CD4-positive, alpha-beta memory T cell (primary cell): ENCODE measurements around the gene AMIGO1. TPM values are rescaled to one million over a fixed set of nuclear protein-coding genes. Genes with fewer than 3 reads are reported as not detected.

Experiments used
- CTCF ChIA-PET: fragments of 350-600 bp; sonication (Branson Sonifier 250); formaldehyde crosslinking; loops from one replicate; lab custom pipeline; 2021; ENCODE audit warnings: inconsistent platforms; ENCODE audit not compliant: partially characterized antibody; lab: Charles Lee
- POLR2A ChIA-PET: fragments of 350-600 bp; sonication (Branson Sonifier 250); formaldehyde crosslinking; loops from one replicate; lab custom pipeline; 2021; ENCODE audit not compliant: partially characterized antibody; lab: Charles Lee
- DNase-seq, 5 donors: peaks; one replicate each; pipeline versions ENCODE4 v3.0.0 to v3.0.0-alpha.2; 2020 to 2022; ENCODE audit warnings: mixed read lengths in 1 of 5
- H3K27ac ChIP-seq: one replicate; pipeline ENCODE4 v1.7.0; 2013; ENCODE audit warnings: low read depth, low read length
- H3K27me3 ChIP-seq: 2 replicates; pipeline ENCODE4 v1.7.0; 2013; ENCODE audit warnings: mild to moderate bottlenecking, low read length, moderate library complexity; ENCODE audit not compliant: insufficient read depth
- H3K36me3 ChIP-seq: 2 replicates; pipeline ENCODE4 v1.7.0; 2013; ENCODE audit warnings: mild to moderate bottlenecking, low read length, moderate library complexity; ENCODE audit not compliant: insufficient read depth
- H3K4me1 ChIP-seq: 2 replicates; pipeline ENCODE4 v1.7.0; 2013; ENCODE audit warnings: mild to moderate bottlenecking, low read length, moderate library complexity; ENCODE audit not compliant: insufficient read depth
- H3K4me3 ChIP-seq, 2 donors: one replicate each; pipeline ENCODE4 v1.7.0; 2013; ENCODE audit warnings: low read length in 2 of 2, mild to moderate bottlenecking in 1 of 2
- H3K9me3 ChIP-seq, 2 donors: one replicate each; pipeline ENCODE4 v1.7.0; 2013; ENCODE audit warnings: low read length in 2 of 2, control low read depth in 1 of 2; ENCODE audit not compliant: control insufficient read depth in 1 of 2
- H3K27ac Mint-ChIP-seq, 7 donors: one replicate each; pipeline ENCODE4 v1.8.0; 2020 to 2021; ENCODE audit warnings: mixed read lengths in 7 of 7, mild to moderate bottlenecking in 6 of 7, inconsistent platforms in 3 of 7, moderate library complexity in 3 of 7
- H3K27me3 Mint-ChIP-seq, 2 donors: one replicate each; pipeline ENCODE4 v1.8.0; 2020 to 2021; ENCODE audit warnings: mixed read lengths in 2 of 2
- H3K36me3 Mint-ChIP-seq, 2 donors: one replicate each; pipeline ENCODE4 v1.8.0; 2020 to 2021; ENCODE audit warnings: mixed read lengths in 2 of 2, inconsistent platforms in 1 of 2, mild to moderate bottlenecking in 1 of 2
- H3K4me1 Mint-ChIP-seq, 4 donors: one replicate each; pipeline ENCODE4 v1.8.0; 2020 to 2021; ENCODE audit warnings: mixed read lengths in 4 of 4, mild to moderate bottlenecking in 1 of 4
- H3K4me3 Mint-ChIP-seq, 8 donors: one replicate each; pipeline ENCODE4 v1.8.0; 2020 to 2021; ENCODE audit warnings: mixed read lengths in 8 of 8, mild to moderate bottlenecking in 7 of 8, moderate library complexity in 6 of 8, inconsistent platforms in 3 of 8
- H3K9me3 Mint-ChIP-seq, 8 donors: one replicate each; pipeline ENCODE4 v1.8.0; 2020 to 2021; ENCODE audit warnings: mixed read lengths in 8 of 8, mild to moderate bottlenecking in 5 of 8, inconsistent platforms in 3 of 8, moderate library complexity in 1 of 8
- intact Hi-C: fragments of 100-400 bp; cut with micrococcal nuclease; formaldehyde crosslinking; loops from one replicate; pipeline ENCODE4 v1.15.1; 2023
- polyA plus RNA-seq, 2 donors: library from polyadenylated mRNA; unstranded; fragments of 300-500 nt; fragmentation: Illumina TruSeq; gene quantifications; one replicate each; pipeline ENCODE4 v1.2.3, GENCODE V29; 2021
- total RNA-seq, 2 experiments: library from RNA; stranded (reverse); gene quantifications; one replicate each; pipeline ENCODE4 v1.2.3, GENCODE V29; 2021

The AMIGO1 gene
- total and polyA plus RNA-seq, 4 experiments from 2014 or later: 6.4 to 29.3 (median 23.9) TPM

- H3K27me3 Mint-ChIP-seq: peaks cover 0 to 2% of the 10 kb centered on the region in 2 donors
- CTCF ChIA-PET: interaction anchor here (0.6 to 21.4 kb wide), 43 partner anchors 7 to 367 kb away, joined by 3 to 1669 read pairs (median 4); partner anchors contain the start of genes AMIGO1, ATXN7L2, CYB561D1 and GNAI3
- H3K36me3 Mint-ChIP-seq: no peaks in the 10 kb centered on the region
- no peak for DNase-seq
- intact Hi-C loops: loop anchor here (1.0 kb wide), 6 partner anchors 34 to 269 kb away; partner anchors contain the start of genes CYB561D1, PSMA5 and PSRC1
- H3K4me3 ChIP-seq: peak overlapping the region in 1 of 2 donors; percentile 55
- peaks cover 25% of the 10 kb centered on the region for H3K4me1 ChIP-seq
- no peaks in the 10 kb centered on the region for H3K9me3 Mint-ChIP-seq
- H3K27ac Mint-ChIP-seq: peak overlapping the region in 3 of 7 donors; percentile 87 to 96 (median 92)
- H3K4me1 Mint-ChIP-seq: peaks cover 15 to 37% (median 25%) of the 10 kb centered on the region in 4 donors
- H3K27me3 ChIP-seq: no peaks in the 10 kb centered on the region
- H3K27ac ChIP-seq: no peak overlapping the region
- peak overlapping the region in 7 of 8 donors; percentile 28 to 91 (median 87) for H3K4me3 Mint-ChIP-seq
- POLR2A ChIA-PET: interaction anchor here (0.7 to 9.8 kb wide), 13 partner anchors 14 to 503 kb away, joined by 3 to 438 read pairs (median 6); partner anchors contain the start of genes AMIGO1, ATXN7L2, CYB561D1 and GNAI3
- H3K9me3 ChIP-seq: no peaks in the 10 kb centered on the region
- H3K36me3 ChIP-seq: no peaks in the 10 kb centered on the region
These were observed 22.4 kb upstream of the AMIGO1 start for GRCh38 chr1:109531826-109532364.

GRCh38 chr1:109531380-109531779, 21.9 kb upstream of the AMIGO1 start:
- intact Hi-C loops: no loop called here
- CTCF ChIA-PET: interaction anchor here (0.6 to 21.4 kb wide), 25 partner anchors 7 to 292 kb away, joined by 3 to 1669 read pairs (median 9); partner anchors contain the start of genes AMIGO1, ATXN7L2, CYB561D1 and GNAI3
- H3K4me3 ChIP-seq: no peak overlapping the region
- Mint-ChIP-seq H3K27ac (peak overlapping the region; percentile 17 to 87 (median 54)), H3K4me1 (peaks cover 15 to 37% (median 25%) of the 10 kb centered on the region in 4 donors), H3K9me3 (no peaks in the 10 kb centered on the region), H3K36me3 (no peaks in the 10 kb centered on the region), H3K27me3 (peaks cover 0 to 2% of the 10 kb centered on the region in 2 donors), H3K4me3 (peak overlapping the region in 7 of 8 donors; percentile 21 to 82 (median 55))
- H3K27ac ChIP-seq: no peak overlapping the region
- peaks cover 25% of the 10 kb centered on the region for H3K4me1 ChIP-seq
- POLR2A ChIA-PET: interaction anchor here (1.2 to 9.8 kb wide), 8 partner anchors 17 to 281 kb away, joined by 3 to 438 read pairs (median 10); partner anchors contain the start of genes AMIGO1, ATXN7L2, CYB561D1 and GNAI3
- H3K27me3 ChIP-seq: no peaks in the 10 kb centered on the region
- no peaks in the 10 kb centered on the region for H3K9me3 ChIP-seq
- no peak for DNase-seq
- no peaks in the 10 kb centered on the region for H3K36me3 ChIP-seq

GRCh38 chr1:109530457-109531087, 21.0 kb upstream of the AMIGO1 start:
- no peaks in the 10 kb centered on the region for H3K36me3 Mint-ChIP-seq
- no peak overlapping the region for H3K4me3 ChIP-seq
- no peak overlapping the region for H3K27ac ChIP-seq
- H3K27me3 ChIP-seq: no peaks in the 10 kb centered on the region
- ChIA-PET CTCF (interaction anchor here (0.5 to 21.4 kb wide), 8 partner anchors 8 to 266 kb away, joined by 3 to 1669 read pairs (median 4); partner anchors contain the start of genes AMIGO1, ATXN7L2, CYB561D1 and PSRC1), POLR2A (interaction anchor here (1.2 to 9.8 kb wide), 3 partner anchors 12 to 31 kb away, joined by 3 to 438 read pairs (median 3); partner anchors contain the start of genes AMIGO1 and CYB561D1)
- H3K27ac Mint-ChIP-seq: peak overlapping the region; percentile 17 to 87 (median 57)
- H3K4me1 Mint-ChIP-seq: peaks cover 15 to 37% (median 25%) of the 10 kb centered on the region in 4 donors
- DNase-seq: no peak
- no peaks in the 10 kb centered on the region for H3K9me3 ChIP-seq
- peaks cover 0 to 4% of the 10 kb centered on the region in 2 donors for H3K27me3 Mint-ChIP-seq
- peak overlapping the region in 7 of 8 donors; percentile 21 to 82 (median 55) for H3K4me3 Mint-ChIP-seq
- peaks cover 25% of the 10 kb centered on the region for H3K4me1 ChIP-seq
- no peaks in the 10 kb centered on the region for H3K36me3 ChIP-seq
- intact Hi-C loops: no loop called here
- no peaks in the 10 kb centered on the region for H3K9me3 Mint-ChIP-seq

GRCh38 chr1:109529881-109530456, 20.4 kb upstream of the AMIGO1 start:
- Histone ChIP-seq H3K9me3 (no peaks in the 10 kb centered on the region), H3K27ac (no peak overlapping the region), H3K4me1 (peaks cover 25% of the 10 kb centered on the region), H3K4me3 (no peak overlapping the region), H3K27me3 (no peaks in the 10 kb centered on the region), H3K36me3 (no peaks in the 10 kb centered on the region)
- H3K36me3 Mint-ChIP-seq: no peaks in the 10 kb centered on the region
- peaks cover 0 to 2% of the 10 kb centered on the region in 2 donors for H3K27me3 Mint-ChIP-seq
- H3K4me3 Mint-ChIP-seq: peak overlapping the region in 1 of 8 donors; percentile 5
- no peak for DNase-seq
- POLR2A ChIA-PET: interaction anchor here (0.9 to 9.8 kb wide), 4 partner anchors 12 to 46 kb away, joined by 3 to 438 read pairs (median 3); partner anchors contain the start of genes AMIGO1 and CYB561D1
- CTCF ChIA-PET: interaction anchor here (0.5 to 21.4 kb wide), 10 partner anchors 9 to 266 kb away, joined by 3 to 1669 read pairs (median 4); partner anchors contain the start of genes AMIGO1, ATXN7L2, CYB561D1 and PSRC1
- intact Hi-C loops: no loop called here
- peak overlapping the region in 2 of 7 donors; percentile 48 to 57 for H3K27ac Mint-ChIP-seq
- peaks cover 17 to 37% (median 26%) of the 10 kb centered on the region in 4 donors for H3K4me1 Mint-ChIP-seq
- H3K9me3 Mint-ChIP-seq: no peaks in the 10 kb centered on the region

GRCh38 chr1:109528712-109529111, 19.2 kb upstream of the AMIGO1 start:
- Histone ChIP-seq H3K36me3 (no peaks in the 10 kb centered on the region), H3K4me1 (peaks cover 25% of the 10 kb centered on the region), H3K27me3 (no peaks in the 10 kb centered on the region), H3K4me3 (no peak overlapping the region), H3K27ac (no peak overlapping the region), H3K9me3 (no peaks in the 10 kb centered on the region)
- ChIA-PET CTCF (interaction anchor here (1.4 to 21.4 kb wide), 5 partner anchors 15 to 249 kb away, joined by 4 to 1669 read pairs (median 6); partner anchors contain the start of genes AMIGO1, ATXN7L2, CYB561D1 and PSRC1), POLR2A (interaction anchor here (9.8 kb wide), 1 partner anchor 30 kb away, joined by 438 read pairs; the partner anchor contains the start of genes AMIGO1 and CYB561D1)
- no peaks in the 10 kb centered on the region for H3K36me3 Mint-ChIP-seq
- H3K27me3 Mint-ChIP-seq: peaks cover 0 to 2% of the 10 kb centered on the region in 2 donors
- intact Hi-C loops: no loop called here
- no peaks in the 10 kb centered on the region for H3K9me3 Mint-ChIP-seq
- peak overlapping the region in 1 of 8 donors; percentile 18 for H3K4me3 Mint-ChIP-seq
- no peak for DNase-seq
- H3K27ac Mint-ChIP-seq: no peak overlapping the region
- peaks cover 17 to 37% (median 26%) of the 10 kb centered on the region in 4 donors for H3K4me1 Mint-ChIP-seq

- CTCF ChIA-PET: interaction anchor here (1.4 to 21.4 kb wide), 2 partner anchors 18 to 28 kb away, joined by 4 to 1669 read pairs; partner anchors contain the start of genes AMIGO1, ATXN7L2 and CYB561D1
- intact Hi-C loops: no loop called here
These were observed 18.5 kb upstream of the AMIGO1 start for GRCh38 chr1:109527846-109528695.

More at GRCh38 chr1:109527846-109528695, 18.5 kb upstream of the AMIGO1 start:
- Histone ChIP-seq H3K4me1 (peaks cover 25% of the 10 kb centered on the region), H3K9me3 (no peaks in the 10 kb centered on the region), H3K27me3 (no peaks in the 10 kb centered on the region), H3K36me3 (no peaks in the 10 kb centered on the region), H3K27ac (no peak overlapping the region), H3K4me3 (no peak overlapping the region)
- POLR2A ChIA-PET: interaction anchor here (9.8 kb wide), 1 partner anchor 29 kb away, joined by 438 read pairs; the partner anchor contains the start of genes AMIGO1 and CYB561D1
- no peak for DNase-seq
- Mint-ChIP-seq H3K4me1 (peaks cover 17 to 35% (median 24%) of the 10 kb centered on the region in 4 donors), H3K27ac (peak overlapping the region in 2 of 7 donors; percentile 2 to 55), H3K36me3 (no peaks in the 10 kb centered on the region), H3K27me3 (peaks cover 0 to 2% of the 10 kb centered on the region in 2 donors), H3K4me3 (no peak overlapping the region), H3K9me3 (no peaks in the 10 kb centered on the region)
